GM12873 (cell line): Measurements from ENCODE around the gene RPL31.

Experiments used
- CTCF ChIP-seq: IDR thresholded peaks from 2 replicates; pipeline ENCODE4 v1.5.1; 2012; ENCODE audit warnings: low read depth, mild to moderate bottlenecking, moderate library complexity, low read length, control low read depth; ENCODE audit not compliant: insufficient read depth; ENCODE audit errors: missing control alignments

The RPL31 gene

GRCh38 chr2:100983201-100983600 lies 18.9 kb upstream of the RPL31 start:
- no peak for TF ChIP-seq CTCF

- no peak for TF ChIP-seq CTCF
Observed at GRCh38 chr2:100983684-100984310, 18.3 kb upstream of the RPL31 start.

- peak; percentile 97 for TF ChIP-seq CTCF
Observed at GRCh38 chr2:100984892-100985307, 17.2 kb upstream of the RPL31 start.

- TF ChIP-seq CTCF, result no peak
Observed at GRCh38 chr2:100986157-100986556, 15.9 kb upstream of the RPL31 start.

GRCh38 chr2:100987536-100987935 lies 14.6 kb upstream of the RPL31 start:
- no peak for TF ChIP-seq CTCF

- TF ChIP-seq CTCF, result no peak
Observed at GRCh38 chr2:100987974-100988373, 14.1 kb upstream of the RPL31 start.

- TF ChIP-seq CTCF, result no peak
Observed at GRCh38 chr2:100988630-100989417, 13.3 kb upstream of the RPL31 start.
